ENCODE measurements around the gene IGF2BP3.

DNA sequence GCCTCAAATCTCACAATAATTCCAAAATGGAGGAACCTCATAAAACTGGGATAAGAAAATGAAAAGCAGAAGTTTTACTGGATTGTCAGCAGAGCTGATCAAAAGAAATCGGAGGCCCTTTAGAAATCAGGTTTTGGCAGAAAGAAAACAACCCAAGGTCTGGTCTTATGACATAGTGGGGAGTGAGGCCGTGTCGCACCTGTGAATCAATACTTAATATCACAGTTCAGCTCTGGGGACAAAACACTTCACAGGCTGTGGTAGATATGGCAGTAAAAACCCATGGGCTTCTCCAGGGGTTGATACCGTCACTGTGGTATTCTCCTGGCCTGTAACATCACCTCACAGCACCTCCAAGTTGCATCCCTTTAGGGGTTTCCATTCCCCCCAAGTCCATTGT is 177.7 kb downstream of the IGF2BP3 start:
- TF ChIP-seq BACH1 (IDR thresholded peaks at IDR 0.05; ENCODE audit: borderline replicate concordance) (no peak), NFYB (IDR thresholded peaks at IDR 0.05; ENCODE audit: insufficient read depth, low read depth, low read length) (no peak), JUNB (IDR thresholded peaks at IDR 0.05) (no peak), ZNF274 (IDR thresholded peaks at IDR 0.05; ENCODE audit: insufficient read depth, insufficient read length) (no peak), EED (IDR thresholded peaks at IDR 0.05; ENCODE audit: low read depth) (no peak), JUND (IDR thresholded peaks at IDR 0.05; ENCODE audit: low read depth, low read length) (no peak)
- TF ChIP-seq, protein P1, sequence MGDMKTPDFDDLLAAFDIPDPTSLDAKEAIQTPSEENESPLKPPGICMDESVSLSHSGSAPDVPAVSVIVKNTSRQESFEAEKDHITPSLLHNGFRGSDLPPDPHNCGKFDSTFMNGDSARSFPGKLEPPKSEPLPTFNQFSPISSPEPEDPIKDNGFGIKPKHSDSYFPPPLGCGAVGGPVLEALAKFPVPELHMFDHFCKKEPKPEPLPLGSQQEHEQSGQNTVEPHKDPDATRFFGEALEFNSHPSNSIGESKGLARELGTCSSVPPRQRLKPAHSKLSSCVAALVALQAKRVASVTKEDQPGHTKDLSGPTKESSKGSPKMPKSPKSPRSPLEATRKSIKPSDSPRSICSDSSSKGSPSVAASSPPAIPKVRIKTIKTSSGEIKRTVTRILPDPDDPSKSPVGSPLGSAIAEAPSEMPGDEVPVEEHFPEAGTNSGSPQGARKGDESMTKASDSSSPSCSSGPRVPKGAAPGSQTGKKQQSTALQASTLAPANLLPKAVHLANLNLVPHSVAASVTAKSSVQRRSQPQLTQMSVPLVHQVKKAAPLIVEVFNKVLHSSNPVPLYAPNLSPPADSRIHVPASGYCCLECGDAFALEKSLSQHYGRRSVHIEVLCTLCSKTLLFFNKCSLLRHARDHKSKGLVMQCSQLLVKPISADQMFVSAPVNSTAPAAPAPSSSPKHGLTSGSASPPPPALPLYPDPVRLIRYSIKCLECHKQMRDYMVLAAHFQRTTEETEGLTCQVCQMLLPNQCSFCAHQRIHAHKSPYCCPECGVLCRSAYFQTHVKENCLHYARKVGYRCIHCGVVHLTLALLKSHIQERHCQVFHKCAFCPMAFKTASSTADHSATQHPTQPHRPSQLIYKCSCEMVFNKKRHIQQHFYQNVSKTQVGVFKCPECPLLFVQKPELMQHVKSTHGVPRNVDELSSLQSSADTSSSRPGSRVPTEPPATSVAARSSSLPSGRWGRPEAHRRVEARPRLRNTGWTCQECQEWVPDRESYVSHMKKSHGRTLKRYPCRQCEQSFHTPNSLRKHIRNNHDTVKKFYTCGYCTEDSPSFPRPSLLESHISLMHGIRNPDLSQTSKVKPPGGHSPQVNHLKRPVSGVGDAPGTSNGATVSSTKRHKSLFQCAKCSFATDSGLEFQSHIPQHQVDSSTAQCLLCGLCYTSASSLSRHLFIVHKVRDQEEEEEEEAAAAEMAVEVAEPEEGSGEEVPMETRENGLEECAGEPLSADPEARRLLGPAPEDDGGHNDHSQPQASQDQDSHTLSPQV (IDR thresholded peaks at IDR 0.05): no peak
- TF ChIP-seq, protein P2, sequence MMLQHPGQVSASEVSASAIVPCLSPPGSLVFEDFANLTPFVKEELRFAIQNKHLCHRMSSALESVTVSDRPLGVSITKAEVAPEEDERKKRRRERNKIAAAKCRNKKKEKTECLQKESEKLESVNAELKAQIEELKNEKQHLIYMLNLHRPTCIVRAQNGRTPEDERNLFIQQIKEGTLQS (IDR thresholded peaks at IDR 0.05; ENCODE audit: borderline replicate concordance, extremely low read depth, low read depth, low read length): no peak
- TF ChIP-seq, protein P3, sequence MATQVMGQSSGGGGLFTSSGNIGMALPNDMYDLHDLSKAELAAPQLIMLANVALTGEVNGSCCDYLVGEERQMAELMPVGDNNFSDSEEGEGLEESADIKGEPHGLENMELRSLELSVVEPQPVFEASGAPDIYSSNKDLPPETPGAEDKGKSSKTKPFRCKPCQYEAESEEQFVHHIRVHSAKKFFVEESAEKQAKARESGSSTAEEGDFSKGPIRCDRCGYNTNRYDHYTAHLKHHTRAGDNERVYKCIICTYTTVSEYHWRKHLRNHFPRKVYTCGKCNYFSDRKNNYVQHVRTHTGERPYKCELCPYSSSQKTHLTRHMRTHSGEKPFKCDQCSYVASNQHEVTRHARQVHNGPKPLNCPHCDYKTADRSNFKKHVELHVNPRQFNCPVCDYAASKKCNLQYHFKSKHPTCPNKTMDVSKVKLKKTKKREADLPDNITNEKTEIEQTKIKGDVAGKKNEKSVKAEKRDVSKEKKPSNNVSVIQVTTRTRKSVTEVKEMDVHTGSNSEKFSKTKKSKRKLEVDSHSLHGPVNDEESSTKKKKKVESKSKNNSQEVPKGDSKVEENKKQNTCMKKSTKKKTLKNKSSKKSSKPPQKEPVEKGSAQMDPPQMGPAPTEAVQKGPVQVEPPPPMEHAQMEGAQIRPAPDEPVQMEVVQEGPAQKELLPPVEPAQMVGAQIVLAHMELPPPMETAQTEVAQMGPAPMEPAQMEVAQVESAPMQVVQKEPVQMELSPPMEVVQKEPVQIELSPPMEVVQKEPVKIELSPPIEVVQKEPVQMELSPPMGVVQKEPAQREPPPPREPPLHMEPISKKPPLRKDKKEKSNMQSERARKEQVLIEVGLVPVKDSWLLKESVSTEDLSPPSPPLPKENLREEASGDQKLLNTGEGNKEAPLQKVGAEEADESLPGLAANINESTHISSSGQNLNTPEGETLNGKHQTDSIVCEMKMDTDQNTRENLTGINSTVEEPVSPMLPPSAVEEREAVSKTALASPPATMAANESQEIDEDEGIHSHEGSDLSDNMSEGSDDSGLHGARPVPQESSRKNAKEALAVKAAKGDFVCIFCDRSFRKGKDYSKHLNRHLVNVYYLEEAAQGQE (IDR thresholded peaks at IDR 0.05; ENCODE audit: low read depth, low read length): no peak
- TF ChIP-seq, protein P4, sequence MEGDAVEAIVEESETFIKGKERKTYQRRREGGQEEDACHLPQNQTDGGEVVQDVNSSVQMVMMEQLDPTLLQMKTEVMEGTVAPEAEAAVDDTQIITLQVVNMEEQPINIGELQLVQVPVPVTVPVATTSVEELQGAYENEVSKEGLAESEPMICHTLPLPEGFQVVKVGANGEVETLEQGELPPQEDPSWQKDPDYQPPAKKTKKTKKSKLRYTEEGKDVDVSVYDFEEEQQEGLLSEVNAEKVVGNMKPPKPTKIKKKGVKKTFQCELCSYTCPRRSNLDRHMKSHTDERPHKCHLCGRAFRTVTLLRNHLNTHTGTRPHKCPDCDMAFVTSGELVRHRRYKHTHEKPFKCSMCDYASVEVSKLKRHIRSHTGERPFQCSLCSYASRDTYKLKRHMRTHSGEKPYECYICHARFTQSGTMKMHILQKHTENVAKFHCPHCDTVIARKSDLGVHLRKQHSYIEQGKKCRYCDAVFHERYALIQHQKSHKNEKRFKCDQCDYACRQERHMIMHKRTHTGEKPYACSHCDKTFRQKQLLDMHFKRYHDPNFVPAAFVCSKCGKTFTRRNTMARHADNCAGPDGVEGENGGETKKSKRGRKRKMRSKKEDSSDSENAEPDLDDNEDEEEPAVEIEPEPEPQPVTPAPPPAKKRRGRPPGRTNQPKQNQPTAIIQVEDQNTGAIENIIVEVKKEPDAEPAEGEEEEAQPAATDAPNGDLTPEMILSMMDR (IDR thresholded peaks at IDR 0.05 in 2 of 3, conservative IDR thresholded peaks at IDR 0.05 in 1 of 3; ENCODE audit: control insufficient read depth in 2 of 3, extremely low read depth in 1 of 3, insufficient read depth in 1 of 3, low read depth in 3 of 3, low read length in 3 of 3): no peak

Measured in GM12878 (cell line).